Chondrocyte (in vitro differentiated cells): ENCODE measurements around the gene NEDD4L. TPM values are rescaled to one million over a fixed set of nuclear protein-coding genes. Genes with fewer than 3 reads are reported as not detected.

Experiments
- DNase-seq: peaks from one replicate; pipeline ENCODE4 v3.0.0; 2021; ENCODE audit warnings: mixed read lengths, low spot score
- H3K27ac Mint-ChIP-seq: one replicate; pipeline ENCODE4 v1.8.0; 2021; ENCODE audit warnings: mild to moderate bottlenecking, moderate library complexity, mixed read lengths; ENCODE audit not compliant: unreplicated experiment
- H3K27me3 Mint-ChIP-seq: 2 replicates; pipeline ENCODE4 v1.8.0; 2021; ENCODE audit warnings: low read depth, mixed read lengths
- H3K36me3 Mint-ChIP-seq: 2 replicates; pipeline ENCODE4 v1.8.0; 2021; ENCODE audit warnings: low read depth, mixed read lengths
- H3K4me1 Mint-ChIP-seq: 2 replicates; pipeline ENCODE4 v1.8.0; 2021; ENCODE audit warnings: low read depth, mild to moderate bottlenecking, mixed read lengths
- H3K4me3 Mint-ChIP-seq: one replicate; pipeline ENCODE4 v1.8.0; 2021; ENCODE audit warnings: mild to moderate bottlenecking, moderate library complexity, mixed read lengths; ENCODE audit not compliant: unreplicated experiment
- H3K9me3 Mint-ChIP-seq: 2 replicates; pipeline ENCODE4 v1.8.0; 2021; ENCODE audit warnings: low read depth, mixed read lengths
- total RNA-seq: library from RNA; stranded (reverse); gene quantifications from 3 replicates; pipeline ENCODE4 v1.2.1, GENCODE V29; 2021
- TF ChIP-seq, protein P1 (sequence below): fragments of 200-600 bp; sonication (generic); IDR thresholded peaks from 2 replicates; pipeline ENCODE4 v1.5.0; 2021; ENCODE audit warnings: antibody characterized with exemption, mild to moderate bottlenecking, moderate library complexity

The NEDD4L gene
- total RNA-seq, 1 donor from 2014 or later, result 25.8 TPM

DNA sequence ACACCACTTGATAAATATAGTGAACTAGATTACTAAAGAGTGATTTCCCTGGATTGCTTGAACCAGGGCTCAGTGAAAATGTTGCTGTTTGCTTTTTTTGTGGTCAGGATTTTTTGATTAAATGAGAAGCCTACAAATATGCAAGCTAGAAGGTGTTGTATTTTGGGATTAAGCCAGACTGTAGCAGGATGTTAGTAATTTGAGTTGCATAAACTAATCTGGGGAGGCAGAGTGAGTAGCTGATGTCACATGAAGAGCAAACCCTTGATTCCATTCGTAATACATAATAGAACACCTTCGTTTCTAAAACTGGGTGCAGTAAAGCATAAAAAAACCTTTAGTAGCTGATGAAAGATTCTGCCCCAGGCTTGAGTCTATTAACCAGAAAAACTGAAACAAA is 32.0 kb downstream of the NEDD4L start:
- H3K36me3 Mint-ChIP-seq, result no peaks in the 10 kb centered on the region
- TF ChIP-seq, protein P1, sequence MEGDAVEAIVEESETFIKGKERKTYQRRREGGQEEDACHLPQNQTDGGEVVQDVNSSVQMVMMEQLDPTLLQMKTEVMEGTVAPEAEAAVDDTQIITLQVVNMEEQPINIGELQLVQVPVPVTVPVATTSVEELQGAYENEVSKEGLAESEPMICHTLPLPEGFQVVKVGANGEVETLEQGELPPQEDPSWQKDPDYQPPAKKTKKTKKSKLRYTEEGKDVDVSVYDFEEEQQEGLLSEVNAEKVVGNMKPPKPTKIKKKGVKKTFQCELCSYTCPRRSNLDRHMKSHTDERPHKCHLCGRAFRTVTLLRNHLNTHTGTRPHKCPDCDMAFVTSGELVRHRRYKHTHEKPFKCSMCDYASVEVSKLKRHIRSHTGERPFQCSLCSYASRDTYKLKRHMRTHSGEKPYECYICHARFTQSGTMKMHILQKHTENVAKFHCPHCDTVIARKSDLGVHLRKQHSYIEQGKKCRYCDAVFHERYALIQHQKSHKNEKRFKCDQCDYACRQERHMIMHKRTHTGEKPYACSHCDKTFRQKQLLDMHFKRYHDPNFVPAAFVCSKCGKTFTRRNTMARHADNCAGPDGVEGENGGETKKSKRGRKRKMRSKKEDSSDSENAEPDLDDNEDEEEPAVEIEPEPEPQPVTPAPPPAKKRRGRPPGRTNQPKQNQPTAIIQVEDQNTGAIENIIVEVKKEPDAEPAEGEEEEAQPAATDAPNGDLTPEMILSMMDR, result no peak
- no peak for DNase-seq
- H3K4me1 Mint-ChIP-seq, result no peaks in the 10 kb centered on the region
- H3K9me3 Mint-ChIP-seq, result no peaks in the 10 kb centered on the region
- no peak overlapping the region for H3K4me3 Mint-ChIP-seq
- H3K27me3 Mint-ChIP-seq, result no peaks in the 10 kb centered on the region
- no peak overlapping the region for H3K27ac Mint-ChIP-seq

DNA sequence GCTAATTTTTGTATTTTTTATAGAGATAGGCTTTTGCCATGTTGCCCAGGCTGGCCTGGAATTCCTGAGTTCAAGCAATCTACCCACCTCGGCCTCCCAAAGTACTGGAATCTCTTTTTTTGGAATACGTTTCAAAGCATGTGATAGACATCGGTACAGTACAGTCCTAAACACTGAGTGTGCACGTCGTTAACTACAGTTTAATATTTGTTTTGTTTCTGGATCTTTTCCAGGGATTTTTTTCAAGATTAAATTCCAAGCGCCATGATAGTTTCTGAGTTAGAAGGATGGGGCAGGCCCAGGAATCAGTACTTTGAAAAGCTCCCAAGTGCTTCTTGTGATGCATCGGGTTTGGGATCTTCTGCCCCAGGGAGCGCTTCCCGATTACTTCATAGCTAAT is 33.3 kb downstream of the NEDD4L start:
- no peak for DNase-seq
- Mint-ChIP-seq H3K4me3 (no peak overlapping the region), H3K27me3 (no peaks in the 10 kb centered on the region), H3K9me3 (no peaks in the 10 kb centered on the region), H3K36me3 (no peaks in the 10 kb centered on the region), H3K27ac (no peak overlapping the region), H3K4me1 (no peaks in the 10 kb centered on the region)
- TF ChIP-seq, protein P1, result no peak

DNA sequence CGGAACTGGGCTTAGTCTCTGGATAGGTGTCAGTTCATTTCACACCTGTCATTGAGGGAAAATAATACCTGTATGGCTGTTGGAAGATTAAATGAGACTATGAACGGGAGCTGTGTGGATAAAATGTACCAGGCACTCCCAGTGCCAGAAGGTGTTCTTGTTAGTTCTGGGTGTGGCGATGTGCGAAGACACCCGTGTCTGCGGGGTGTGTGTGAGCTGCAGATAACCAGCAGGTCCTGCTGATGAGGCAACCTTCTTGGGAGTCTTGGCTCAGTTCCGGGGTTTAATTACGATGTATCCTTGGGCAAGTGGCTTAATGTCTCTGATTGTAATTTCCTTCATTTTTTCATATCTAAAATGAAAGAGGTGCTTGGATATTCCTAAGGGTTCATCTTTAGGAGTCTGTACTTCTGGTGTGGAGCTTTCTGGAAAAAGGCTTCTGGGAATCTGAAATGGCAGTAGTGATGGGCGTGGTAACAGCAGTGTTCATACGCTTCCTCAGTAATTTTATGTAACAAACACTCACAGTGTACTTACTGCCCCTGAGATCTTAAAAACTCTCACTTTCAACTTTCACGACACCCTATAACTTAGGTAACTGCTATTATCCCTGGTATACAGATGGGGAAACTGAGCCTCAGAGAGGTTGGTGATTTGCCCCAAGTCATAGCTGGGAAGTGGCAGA is 35.0 kb downstream of the NEDD4L start:
- no peaks in the 10 kb centered on the region for H3K4me1 Mint-ChIP-seq
- TF ChIP-seq, protein P1, result no peak
- H3K27me3 Mint-ChIP-seq, result no peaks in the 10 kb centered on the region
- H3K4me3 Mint-ChIP-seq, result no peak overlapping the region
- no peak for DNase-seq
- H3K27ac Mint-ChIP-seq, result no peak overlapping the region
- no peaks in the 10 kb centered on the region for H3K36me3 Mint-ChIP-seq
- H3K9me3 Mint-ChIP-seq, result no peaks in the 10 kb centered on the region

DNA sequence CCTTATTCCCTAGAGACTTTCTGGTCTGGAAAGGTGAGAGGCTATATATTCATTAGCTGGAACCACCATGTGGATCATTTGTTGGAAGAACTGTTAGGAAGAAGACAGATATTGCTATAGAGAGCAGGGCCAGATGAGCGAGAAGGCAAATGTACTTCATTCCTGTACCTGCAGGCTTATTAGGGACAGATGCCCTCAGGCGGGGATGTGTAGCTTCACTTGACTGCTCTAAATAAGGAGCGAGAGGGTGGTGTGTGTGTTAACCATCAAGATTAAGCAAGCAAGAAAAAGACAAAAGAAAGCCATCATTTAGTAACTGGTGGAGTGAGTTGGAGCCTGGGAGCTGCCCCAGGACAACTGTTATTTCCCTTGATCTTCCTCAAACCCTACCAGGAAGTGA is 36.4 kb downstream of the NEDD4L start:
- Mint-ChIP-seq H3K4me3 (no peak overlapping the region), H3K4me1 (no peaks in the 10 kb centered on the region), H3K27ac (no peak overlapping the region), H3K36me3 (no peaks in the 10 kb centered on the region), H3K27me3 (no peaks in the 10 kb centered on the region), H3K9me3 (no peaks in the 10 kb centered on the region)
- no peak for DNase-seq
- TF ChIP-seq, protein P1, result no peak

DNA sequence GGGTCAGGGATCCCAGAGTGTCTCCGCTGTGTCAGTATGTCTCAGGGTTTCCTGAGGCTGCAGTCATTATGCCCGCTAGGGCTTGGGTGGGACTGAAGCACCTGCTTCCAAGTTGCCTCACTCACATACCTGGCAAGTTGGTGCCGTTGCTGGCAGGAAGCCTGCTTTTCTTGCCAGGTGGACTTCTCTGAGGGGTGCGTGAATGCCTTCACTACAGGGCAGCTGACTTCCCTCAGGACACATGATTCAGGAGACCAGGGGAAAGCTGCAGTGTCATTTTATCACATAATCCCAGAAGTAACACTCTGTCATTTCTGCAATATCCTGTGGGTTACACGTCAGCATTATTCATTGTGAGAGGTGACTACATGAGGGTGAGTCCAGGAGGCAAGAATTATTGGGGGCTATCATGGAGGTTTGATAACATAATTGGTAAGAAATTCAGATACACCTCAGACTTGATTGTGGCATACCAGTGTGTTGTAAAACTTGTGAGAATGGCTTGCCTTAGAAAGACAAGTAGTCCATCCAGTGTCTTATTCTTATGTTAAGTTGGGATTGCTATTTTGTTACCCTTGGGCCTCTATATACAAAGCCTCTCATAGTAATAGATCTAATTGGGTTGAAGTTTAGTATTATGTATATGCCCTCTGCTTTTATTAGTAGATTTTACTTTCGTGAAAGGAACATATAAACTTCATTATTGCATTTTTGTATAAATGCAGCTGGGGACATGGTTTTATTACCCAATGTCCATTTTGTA is 44.1 kb downstream of the NEDD4L start:
- Mint-ChIP-seq H3K4me3 (no peak overlapping the region), H3K9me3 (peaks cover 14% of the 10 kb centered on the region), H3K4me1 (no peaks in the 10 kb centered on the region), H3K27me3 (no peaks in the 10 kb centered on the region), H3K36me3 (peaks cover 2% of the 10 kb centered on the region), H3K27ac (no peak overlapping the region)
- no peak for DNase-seq
- TF ChIP-seq, protein P1, result no peak
